ENCODE results near the gene PSG6. TPM values are rescaled to one million over a fixed set of nuclear protein-coding genes. Genes with fewer than 3 reads are reported as not detected.
"Not testable (repeated sequence)": the region's sequence is repeated elsewhere in the genome, so short reads cannot be mapped to it uniquely, and the experiment has no call there.

The PSG6 gene
- total and polyA plus RNA-seq, 2 of the 8 experiments (the other 6 are each of a cell fraction or from before 2014, with no cell fraction given), result not detected

DNA sequence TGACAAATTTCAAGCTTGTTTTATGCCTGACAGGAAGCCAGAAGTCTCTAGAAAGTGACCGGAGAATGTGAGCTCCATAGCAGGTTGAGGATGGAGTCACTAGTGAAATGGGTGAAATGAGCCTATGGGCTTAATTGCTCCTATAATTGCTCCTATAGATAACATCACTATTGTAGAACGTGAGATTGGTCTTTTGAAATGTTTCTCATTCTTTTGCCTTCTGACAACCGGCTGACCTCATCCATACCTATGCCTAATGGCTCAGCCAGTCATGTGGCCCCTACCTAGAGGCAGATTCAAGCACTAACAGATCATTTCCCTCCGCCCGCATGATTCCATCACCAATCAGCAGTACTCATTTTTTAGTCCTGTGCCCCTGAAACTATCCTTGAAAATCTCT, 4.2 kb downstream of the PSG6 start:
- FAIRE-seq; H3K9ac ChIP-seq (replicated peaks in 1 of 4; ENCODE audit: extremely low read depth in 1 of 4, low read depth in 3 of 4, low read length in 3 of 4); H2BK120ac ChIP-seq (replicated peaks; ENCODE audit: low read depth, low read length); H3K27ac ChIP-seq (ENCODE audit: low read depth, low read length); POLR2A ChIA-PET (ENCODE audit: partially characterized antibody); H3K14ac ChIP-seq (ENCODE audit: insufficient read length); H3K4me1 ChIP-seq (replicated peaks in 1 of 4; ENCODE audit: control insufficient read depth in 3 of 4, insufficient read depth in 4 of 4, low read length in 3 of 4); H2BK15ac ChIP-seq (ENCODE audit: low read length); H3K79me2 ChIP-seq (ENCODE audit: control insufficient read depth in 1 of 2, insufficient read depth in 2 of 2, low read length in 2 of 2); H4K5ac ChIP-seq (ENCODE audit: insufficient read length, low read depth, low read length); H3K27me3 ChIP-seq (replicated peaks in 1 of 4; ENCODE audit: control insufficient read depth in 3 of 4, extremely low read depth in 1 of 4, insufficient read depth in 3 of 4, low read length in 3 of 4); CTCF ChIA-PET (ENCODE audit: partially characterized antibody); H2BK20ac ChIP-seq (ENCODE audit: low read length); H3K4me2 ChIP-seq (ENCODE audit: insufficient read depth in 1 of 2, low read depth in 2 of 2, low read length in 2 of 2); H3K4me3 ChIP-seq (ENCODE audit: extremely low read depth in 1 of 4, insufficient read depth in 2 of 4, low read depth in 3 of 4, low read length in 4 of 4); H4K8ac ChIP-seq (ENCODE audit: extremely low read depth, insufficient read depth, low read length); H3K79me1 ChIP-seq (ENCODE audit: low read depth, low read length); H2AK5ac ChIP-seq (ENCODE audit: low read depth, low read length); H2BK12ac ChIP-seq (ENCODE audit: low read depth, low read length); H3K18ac ChIP-seq (ENCODE audit: extremely low read depth, low read length); H3K36me3 ChIP-seq (ENCODE audit: control insufficient read depth in 2 of 4, insufficient read depth in 4 of 4, low read length in 3 of 4); H4K91ac ChIP-seq (replicated peaks; ENCODE audit: insufficient read length, low read length); H2AFZ ChIP-seq (ENCODE audit: low read length); H3K56ac ChIP-seq (replicated peaks; ENCODE audit: insufficient read length, low read depth, low read length); H2BK5ac ChIP-seq (ENCODE audit: low read depth, low read length); H3K4ac ChIP-seq (replicated peaks; ENCODE audit: insufficient read length, low read depth, low read length); H4K20me1 ChIP-seq (replicated peaks in 1 of 2; ENCODE audit: control insufficient read depth in 1 of 2, insufficient read depth in 2 of 2, low read length in 2 of 2); H3K23ac ChIP-seq (ENCODE audit: insufficient read length); DNase-seq (ENCODE audit: low read depth in 1 of 2, low spot score in 2 of 2); H3K23me2 ChIP-seq (ENCODE audit: low read depth, low read length): not testable (repeated sequence)
- 73% methylated on average over 5 of the region's 5 CpGs; no CpG with 5 or more reads in 1 of the 2 experiments for WGBS, 2 experiments (ENCODE audit: extremely low coverage in 1 of 2, insufficient coverage in 1 of 2, insufficient read length in 1 of 2, insufficient replicate concordance in 2 of 2, low coverage in 1 of 2, low lambda C conversion rate in 2 of 2, missing lambda C conversion rate in 1 of 2)
- H3K9me3 ChIP-seq (ENCODE audit: insufficient read depth in 2 of 2, low read depth in 1 of 2, low read length in 1 of 2), result peaks cover 40 to 84% of the 10 kb centered on the region in 2 experiments

DNA sequence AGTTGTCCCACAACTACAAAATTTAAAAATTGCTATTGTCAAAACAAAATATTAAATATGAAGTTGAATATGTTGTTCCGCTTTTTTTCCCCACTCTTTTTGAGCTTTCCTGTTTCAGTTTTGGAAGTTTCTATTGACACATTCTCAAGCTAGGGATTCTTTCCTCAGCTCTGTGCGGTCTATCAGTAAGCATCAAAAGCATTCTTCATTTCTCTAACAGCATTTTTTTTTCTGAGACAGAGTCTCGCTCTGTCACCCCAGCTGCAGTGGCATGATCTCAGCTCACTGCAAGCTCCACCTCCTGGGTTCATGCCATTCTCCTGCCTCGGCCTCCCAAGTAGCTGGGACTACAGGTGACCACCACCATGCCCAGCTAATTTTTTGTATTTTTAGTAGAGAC, 4.8 kb downstream of the PSG6 start:
- CTCF ChIA-PET (ENCODE audit: partially characterized antibody), result not testable (repeated sequence)
- WGBS, 2 experiments (ENCODE audit: extremely low coverage in 1 of 2, insufficient coverage in 1 of 2, insufficient read length in 1 of 2, insufficient replicate concordance in 2 of 2, low coverage in 1 of 2, low lambda C conversion rate in 2 of 2, missing lambda C conversion rate in 1 of 2), result 79% methylated on average over 4 of the region's 4 CpGs; no CpG with 5 or more reads in 1 of the 2 experiments

More for the DNA sequence above, 4.8 kb downstream of the PSG6 start:
- H2BK5ac ChIP-seq (ENCODE audit: low read depth, low read length); H3K79me1 ChIP-seq (ENCODE audit: low read depth, low read length); H3K36me3 ChIP-seq (ENCODE audit: control insufficient read depth in 2 of 4, insufficient read depth in 4 of 4, low read length in 3 of 4); H3K4me3 ChIP-seq (ENCODE audit: extremely low read depth in 1 of 4, insufficient read depth in 2 of 4, low read depth in 3 of 4, low read length in 4 of 4); H3K27ac ChIP-seq (ENCODE audit: low read depth, low read length); H3K4ac ChIP-seq (replicated peaks; ENCODE audit: insufficient read length, low read depth, low read length); H3K27me3 ChIP-seq (replicated peaks in 1 of 4; ENCODE audit: control insufficient read depth in 3 of 4, extremely low read depth in 1 of 4, insufficient read depth in 3 of 4, low read length in 3 of 4); H3K14ac ChIP-seq (ENCODE audit: insufficient read length); H4K91ac ChIP-seq (replicated peaks; ENCODE audit: insufficient read length, low read length); H4K8ac ChIP-seq (ENCODE audit: extremely low read depth, insufficient read depth, low read length); H2BK120ac ChIP-seq (replicated peaks; ENCODE audit: low read depth, low read length); H3K4me1 ChIP-seq (replicated peaks in 1 of 4; ENCODE audit: control insufficient read depth in 3 of 4, insufficient read depth in 4 of 4, low read length in 3 of 4); H4K20me1 ChIP-seq (replicated peaks in 1 of 2; ENCODE audit: control insufficient read depth in 1 of 2, insufficient read depth in 2 of 2, low read length in 2 of 2); FAIRE-seq; POLR2A ChIA-PET (ENCODE audit: partially characterized antibody); H2AFZ ChIP-seq (ENCODE audit: low read length); H3K4me2 ChIP-seq (ENCODE audit: insufficient read depth in 1 of 2, low read depth in 2 of 2, low read length in 2 of 2); H3K23ac ChIP-seq (ENCODE audit: insufficient read length); H3K56ac ChIP-seq (replicated peaks; ENCODE audit: insufficient read length, low read depth, low read length); H2BK15ac ChIP-seq (ENCODE audit: low read length); H3K18ac ChIP-seq (ENCODE audit: extremely low read depth, low read length); H2AK5ac ChIP-seq (ENCODE audit: low read depth, low read length); H3K23me2 ChIP-seq (ENCODE audit: low read depth, low read length); H2BK12ac ChIP-seq (ENCODE audit: low read depth, low read length); H3K9ac ChIP-seq (replicated peaks in 1 of 4; ENCODE audit: extremely low read depth in 1 of 4, low read depth in 3 of 4, low read length in 3 of 4); DNase-seq (ENCODE audit: low read depth in 1 of 2, low spot score in 2 of 2); H2BK20ac ChIP-seq (ENCODE audit: low read length); H4K5ac ChIP-seq (ENCODE audit: insufficient read length, low read depth, low read length); H3K79me2 ChIP-seq (ENCODE audit: control insufficient read depth in 1 of 2, insufficient read depth in 2 of 2, low read length in 2 of 2): not testable (repeated sequence)
- H3K9me3 ChIP-seq (ENCODE audit: insufficient read depth in 2 of 2, low read depth in 1 of 2, low read length in 1 of 2), result peaks cover 40 to 79% of the 10 kb centered on the region in 2 experiments

Data from H1 (cell line).